ENCODE data around the gene PSG1. TPM values are rescaled to one million over a fixed set of nuclear protein-coding genes. Genes with fewer than 3 reads are reported as not detected.
"Not testable (repeated sequence)": the region's sequence is repeated elsewhere in the genome, so short reads cannot be mapped to it uniquely, and the experiment has no call there.

Gene PSG1
- total RNA-seq, 2 experiments from 2014 or later: not detected

- POLR2A ChIA-PET; H3K9me3 Mint-ChIP-seq; H3K27me3 ChIP-seq (ENCODE audit: control insufficient read depth in 1 of 2, insufficient read depth in 2 of 2, low read length in 2 of 2); H3K36me3 Mint-ChIP-seq (ENCODE audit: low read depth); H3K36me3 ChIP-seq (ENCODE audit: insufficient read depth, low read length); H3K4me3 Mint-ChIP-seq; H3K9me3 ChIP-seq (ENCODE audit: control insufficient read depth in 1 of 2, insufficient read depth in 1 of 2, low read length in 2 of 2); CTCF ChIA-PET; H3K27ac ChIP-seq (ENCODE audit: low read depth in 1 of 2, low read length in 2 of 2); H3K4me1 ChIP-seq (ENCODE audit: insufficient read depth, low read length); H3K27me3 Mint-ChIP-seq; intact Hi-C loops (cut with DNase I, micrococcal nuclease); H3K4me3 ChIP-seq (ENCODE audit: low read length); DNase-seq; ATAC-seq (ENCODE audit: poor library complexity); H3K27ac Mint-ChIP-seq; H3K4me1 Mint-ChIP-seq (ENCODE audit: low read depth): not testable (repeated sequence)
Measured at GRCh38 chr19:42916931-42917330, 37.4 kb upstream of the PSG1 start.

- H3K9me3 ChIP-seq (ENCODE audit: control insufficient read depth in 1 of 2, insufficient read depth in 1 of 2, low read length in 2 of 2); H3K27me3 ChIP-seq (ENCODE audit: control insufficient read depth in 1 of 2, insufficient read depth in 2 of 2, low read length in 2 of 2); H3K4me3 Mint-ChIP-seq; H3K27ac Mint-ChIP-seq; H3K36me3 Mint-ChIP-seq (ENCODE audit: low read depth); intact Hi-C loops (cut with DNase I, micrococcal nuclease); H3K27me3 Mint-ChIP-seq; POLR2A ChIA-PET; CTCF ChIA-PET; DNase-seq; ATAC-seq (ENCODE audit: poor library complexity); H3K27ac ChIP-seq (ENCODE audit: low read depth in 1 of 2, low read length in 2 of 2); H3K9me3 Mint-ChIP-seq; H3K4me3 ChIP-seq (ENCODE audit: low read length); H3K4me1 Mint-ChIP-seq (ENCODE audit: low read depth); H3K4me1 ChIP-seq (ENCODE audit: insufficient read depth, low read length); H3K36me3 ChIP-seq (ENCODE audit: insufficient read depth, low read length): not testable (repeated sequence)
Measured at GRCh38 chr19:42913516-42913915, 34.0 kb upstream of the PSG1 start.

- H3K9me3 Mint-ChIP-seq; DNase-seq; H3K4me1 Mint-ChIP-seq (ENCODE audit: low read depth); H3K27me3 ChIP-seq (ENCODE audit: control insufficient read depth in 1 of 2, insufficient read depth in 2 of 2, low read length in 2 of 2); H3K4me3 ChIP-seq (ENCODE audit: low read length); intact Hi-C loops (cut with DNase I, micrococcal nuclease); POLR2A ChIA-PET; H3K36me3 Mint-ChIP-seq (ENCODE audit: low read depth); H3K4me1 ChIP-seq (ENCODE audit: insufficient read depth, low read length); ATAC-seq (ENCODE audit: poor library complexity); H3K4me3 Mint-ChIP-seq; H3K36me3 ChIP-seq (ENCODE audit: insufficient read depth, low read length); CTCF ChIA-PET; H3K9me3 ChIP-seq (ENCODE audit: control insufficient read depth in 1 of 2, insufficient read depth in 1 of 2, low read length in 2 of 2); H3K27ac Mint-ChIP-seq; H3K27ac ChIP-seq (ENCODE audit: low read depth in 1 of 2, low read length in 2 of 2): not testable (repeated sequence)
- H3K27me3 Mint-ChIP-seq: peaks cover 13% of the 10 kb centered on the region
Measured at GRCh38 chr19:42912941-42913340, 33.4 kb upstream of the PSG1 start.

- DNase-seq; H3K4me3 ChIP-seq (ENCODE audit: low read length); H3K27me3 ChIP-seq (ENCODE audit: control insufficient read depth in 1 of 2, insufficient read depth in 2 of 2, low read length in 2 of 2); H3K36me3 ChIP-seq (ENCODE audit: insufficient read depth, low read length); H3K27ac Mint-ChIP-seq; H3K9me3 Mint-ChIP-seq; H3K4me1 ChIP-seq (ENCODE audit: insufficient read depth, low read length); CTCF ChIA-PET; H3K4me1 Mint-ChIP-seq (ENCODE audit: low read depth); H3K4me3 Mint-ChIP-seq; H3K27ac ChIP-seq (ENCODE audit: low read depth in 1 of 2, low read length in 2 of 2); intact Hi-C loops (cut with DNase I, micrococcal nuclease); POLR2A ChIA-PET; H3K9me3 ChIP-seq (ENCODE audit: control insufficient read depth in 1 of 2, insufficient read depth in 1 of 2, low read length in 2 of 2); ATAC-seq (ENCODE audit: poor library complexity); H3K36me3 Mint-ChIP-seq (ENCODE audit: low read depth): not testable (repeated sequence)
- peaks cover 23% of the 10 kb centered on the region for H3K27me3 Mint-ChIP-seq
Measured at GRCh38 chr19:42911731-42912130, 32.2 kb upstream of the PSG1 start.

DNA sequence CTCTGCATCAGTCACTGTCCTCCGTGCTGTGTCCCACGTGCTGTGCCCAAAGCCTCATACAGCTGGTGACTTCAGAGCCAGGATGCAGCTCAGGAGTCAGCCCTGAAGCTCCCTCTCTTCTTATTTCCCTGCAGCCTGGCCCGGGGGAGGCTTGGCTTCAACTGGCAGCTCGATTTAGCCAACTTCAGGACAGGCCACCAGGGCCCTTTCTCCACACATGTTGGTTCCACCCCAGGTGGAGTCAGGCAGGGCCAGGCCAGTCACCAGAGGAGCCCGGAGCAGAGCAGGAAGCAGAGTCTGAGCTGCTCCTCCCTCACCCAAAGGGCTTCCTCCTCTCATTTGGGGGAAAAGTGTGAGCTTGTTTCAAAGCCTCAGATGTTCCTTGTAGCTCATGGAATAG, 26.6 kb upstream of the PSG1 start:
- CTCF ChIA-PET; ATAC-seq (ENCODE audit: poor library complexity); H3K4me1 Mint-ChIP-seq (ENCODE audit: low read depth): not testable (repeated sequence)

GRCh38 chr19:42900561-42900960, 21.0 kb upstream of the PSG1 start:
- H3K9me3 ChIP-seq (ENCODE audit: control insufficient read depth in 1 of 2, insufficient read depth in 1 of 2, low read length in 2 of 2); H3K4me3 Mint-ChIP-seq; H3K4me1 ChIP-seq (ENCODE audit: insufficient read depth, low read length); POLR2A ChIA-PET; DNase-seq; H3K27me3 ChIP-seq (ENCODE audit: control insufficient read depth in 1 of 2, insufficient read depth in 2 of 2, low read length in 2 of 2); intact Hi-C loops (cut with DNase I, micrococcal nuclease); H3K9me3 Mint-ChIP-seq; H3K4me1 Mint-ChIP-seq (ENCODE audit: low read depth); H3K27ac ChIP-seq (ENCODE audit: low read depth in 1 of 2, low read length in 2 of 2); H3K36me3 ChIP-seq (ENCODE audit: insufficient read depth, low read length); H3K4me3 ChIP-seq (ENCODE audit: low read length); H3K36me3 Mint-ChIP-seq (ENCODE audit: low read depth); ATAC-seq (ENCODE audit: poor library complexity); H3K27ac Mint-ChIP-seq; CTCF ChIA-PET: not testable (repeated sequence)
- peaks cover 46% of the 10 kb centered on the region for H3K27me3 Mint-ChIP-seq

More for the DNA sequence above, 26.6 kb upstream of the PSG1 start:
- H3K4me1 ChIP-seq (ENCODE audit: insufficient read depth, low read length); H3K27me3 ChIP-seq (ENCODE audit: control insufficient read depth in 1 of 2, insufficient read depth in 2 of 2, low read length in 2 of 2); H3K9me3 ChIP-seq (ENCODE audit: control insufficient read depth in 1 of 2, insufficient read depth in 1 of 2, low read length in 2 of 2); H3K27ac Mint-ChIP-seq; H3K36me3 ChIP-seq (ENCODE audit: insufficient read depth, low read length); H3K9me3 Mint-ChIP-seq; H3K36me3 Mint-ChIP-seq (ENCODE audit: low read depth); DNase-seq; POLR2A ChIA-PET; H3K27ac ChIP-seq (ENCODE audit: low read depth in 1 of 2, low read length in 2 of 2); H3K4me3 ChIP-seq (ENCODE audit: low read length); intact Hi-C loops (cut with DNase I, micrococcal nuclease); H3K4me3 Mint-ChIP-seq: not testable (repeated sequence)
- H3K27me3 Mint-ChIP-seq: peaks cover 45% of the 10 kb centered on the region

- H3K9me3 ChIP-seq (ENCODE audit: control insufficient read depth in 1 of 2, insufficient read depth in 1 of 2, low read length in 2 of 2); H3K27ac Mint-ChIP-seq; DNase-seq; H3K4me1 Mint-ChIP-seq (ENCODE audit: low read depth); ATAC-seq (ENCODE audit: poor library complexity); H3K36me3 ChIP-seq (ENCODE audit: insufficient read depth, low read length); H3K4me1 ChIP-seq (ENCODE audit: insufficient read depth, low read length); CTCF ChIA-PET; H3K27ac ChIP-seq (ENCODE audit: low read depth in 1 of 2, low read length in 2 of 2); intact Hi-C loops (cut with DNase I, micrococcal nuclease); H3K36me3 Mint-ChIP-seq (ENCODE audit: low read depth); H3K9me3 Mint-ChIP-seq; H3K27me3 ChIP-seq (ENCODE audit: control insufficient read depth in 1 of 2, insufficient read depth in 2 of 2, low read length in 2 of 2); H3K4me3 Mint-ChIP-seq; POLR2A ChIA-PET; H3K4me3 ChIP-seq (ENCODE audit: low read length): not testable (repeated sequence)
- H3K27me3 Mint-ChIP-seq: peaks cover 37% of the 10 kb centered on the region
Measured at GRCh38 chr19:42899674-42900073, 20.2 kb upstream of the PSG1 start.

Data from CD4-positive, alpha-beta T cell (primary cell).